Fibroblast of skin of abdomen (primary cell): ENCODE measurements around the gene GOLGA6L7. TPM values are rescaled to one million over a fixed set of nuclear protein-coding genes. Genes with fewer than 3 reads are reported as not detected.
"Not testable (repeated sequence)": the region's sequence is repeated elsewhere in the genome, so short reads cannot be mapped to it uniquely, and the experiment has no call there.

Experiments
- DNase-seq: peaks from one replicate; pipeline ENCODE4 v3.0.0-alpha.2; 2013
- polyA plus RNA-seq, 2 experiments: library from polyadenylated mRNA; unstranded; fragments of 120-200 nt; gene quantifications; one replicate each; pipeline ENCODE4 v1.2.1, GENCODE V29; 2013; ENCODE audit not compliant: insufficient read length in 2 of 2

GOLGA6L7 gene
- polyA plus RNA-seq (2013, experiment 1 of 2; ENCODE audit: insufficient read length) = not detected
- polyA plus RNA-seq (2013, experiment 2 of 2; ENCODE audit: insufficient read length) = not detected

GRCh38 chr15:28848521-28848920, at the start of gene GOLGA6L7:
Gene GOLGA6L7 (minus strand): TSS chr15:28848644. CDS start chr15:28848549, 95 bp downstream.
- not testable (repeated sequence) for DNase-seq

GRCh38 chr15:28897861-28898585, 49.6 kb upstream of the GOLGA6L7 start:
- DNase-seq = no peak

GRCh38 chr15:28896951-28897350, 48.5 kb upstream of the GOLGA6L7 start:
- DNase-seq = peak; percentile 87

- DNase-seq = no peak
These were observed 47.1 kb upstream of the GOLGA6L7 start for GRCh38 chr15:28895566-28895965.

- DNase-seq = no peak
These were observed 46.7 kb upstream of the GOLGA6L7 start for GRCh38 chr15:28895146-28895545.

GRCh38 chr15:28894631-28895030, 46.2 kb upstream of the GOLGA6L7 start:
- DNase-seq = no peak

GRCh38 chr15:28892789-28893610, 44.6 kb upstream of the GOLGA6L7 start:
- peak; percentile 66 for DNase-seq

GRCh38 chr15:28891588-28891987, 43.1 kb upstream of the GOLGA6L7 start:
- no peak for DNase-seq

- DNase-seq = peak; percentile 48
These were observed 42.5 kb upstream of the GOLGA6L7 start for GRCh38 chr15:28890711-28891495.

- not testable (repeated sequence) for DNase-seq
These were observed 41.8 kb upstream of the GOLGA6L7 start for GRCh38 chr15:28890291-28890690.

- DNase-seq = not testable (repeated sequence)
These were observed 41.4 kb upstream of the GOLGA6L7 start for GRCh38 chr15:28889871-28890270.

GRCh38 chr15:28889346-28889745, 40.9 kb upstream of the GOLGA6L7 start:
- DNase-seq = no peak

- no peak for DNase-seq
These were observed 40.5 kb upstream of the GOLGA6L7 start for GRCh38 chr15:28888900-28889299.

GRCh38 chr15:28888302-28888894, 40.0 kb upstream of the GOLGA6L7 start:
- no peak for DNase-seq

- no peak for DNase-seq
These were observed 39.1 kb upstream of the GOLGA6L7 start for GRCh38 chr15:28887339-28888174.

GRCh38 chr15:28886431-28887338, 38.2 kb upstream of the GOLGA6L7 start:
- DNase-seq = no peak

GRCh38 chr15:28885630-28886430, 37.4 kb upstream of the GOLGA6L7 start, which contains the start of gene APBA2:
Gene APBA2 (plus strand): TSS chr15:28885974. CDS start chr15:29053885, 167,911 bp downstream.
- DNase-seq = peak; percentile 42

- no peak for DNase-seq
These were observed 36.7 kb upstream of the GOLGA6L7 start for GRCh38 chr15:28885128-28885629.
